ENCODE results near the gene OBP2A. TPM values are rescaled to one million over a fixed set of nuclear protein-coding genes. Genes with fewer than 3 reads are reported as not detected.

The OBP2A gene
- total RNA-seq, 1 experiment from 2014 or later = not detected

DNA sequence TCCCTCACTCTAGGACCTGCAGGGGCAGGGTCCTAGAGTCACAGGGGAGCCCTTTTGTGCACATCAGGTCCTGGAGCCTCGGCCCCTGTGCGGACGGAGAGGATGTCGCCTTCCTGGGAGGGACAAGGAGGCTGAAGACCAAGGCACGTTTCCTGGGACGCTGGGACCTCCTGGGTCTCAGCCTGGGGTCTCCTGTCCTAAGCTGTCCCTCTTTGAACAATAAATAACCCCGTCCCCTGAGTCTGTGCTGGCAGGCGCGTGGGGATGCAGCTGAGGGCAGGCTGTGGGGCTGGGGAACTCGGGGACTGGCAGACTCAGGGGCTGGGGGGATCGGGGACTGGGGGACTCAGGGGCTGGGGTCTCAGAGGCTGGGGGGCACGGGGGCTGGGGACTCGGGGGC is 46.7 kb downstream of the OBP2A start:
- H2BK12ac ChIP-seq (ENCODE audit: insufficient read length, low read depth, low read length) = no peak overlapping the region
- H4K5ac ChIP-seq (ENCODE audit: insufficient read length, low read depth, low read length) = no peak overlapping the region
- no peak overlapping the region for H3K4ac ChIP-seq (ENCODE audit: low read depth, low read length)
- no peaks in the 10 kb centered on the region for H3K4me1 ChIP-seq (ENCODE audit: insufficient read depth, low read length)
- H2BK120ac ChIP-seq (ENCODE audit: low read depth, low read length, poor library complexity, severe bottlenecking) = no peak overlapping the region
- H3K23me2 ChIP-seq (ENCODE audit: insufficient read length, low read depth, low read length, poor library complexity, severe bottlenecking) = no peaks in the 10 kb centered on the region
- no peak overlapping the region for H2BK15ac ChIP-seq (ENCODE audit: low read depth, low read length)
- no peak overlapping the region for H3T11ph ChIP-seq (ENCODE audit: low read length)
- no peak overlapping the region for H3K14ac ChIP-seq (ENCODE audit: insufficient read depth, low read length)
- Mint-ChIP-seq H3K9me3 (peaks cover 2 to 7% of the 10 kb centered on the region in 2 experiments; a peak in 3 of 5 replicates), H3K4me1 (peaks cover 0 to under 1% of the 10 kb centered on the region in 2 experiments; a peak in 2 of 4 replicates), H3K27me3 (ENCODE audit: low read depth) (no peaks in the 10 kb centered on the region; the same call in 1 of the 2 replicates), H3K27ac (no peak overlapping the region), H3K4me3 (no peak overlapping the region), H3K36me3 (ENCODE audit: insufficient read depth in 1 of 3, low read depth in 3 of 3) (no peaks in the 10 kb centered on the region)
- H3K79me1 ChIP-seq (ENCODE audit: insufficient read depth, low read depth, low read length, poor library complexity, severe bottlenecking) = no peaks in the 10 kb centered on the region
- H3K56ac ChIP-seq (ENCODE audit: insufficient read length, low read depth, low read length) = no peak overlapping the region
- no peak overlapping the region for H2BK20ac ChIP-seq (ENCODE audit: low read depth, low read length, poor library complexity, severe bottlenecking)
- no peak overlapping the region for H3K27ac ChIP-seq (ENCODE audit: insufficient read length, low read depth, low read length)
- TF ChIP-seq, protein P1, sequence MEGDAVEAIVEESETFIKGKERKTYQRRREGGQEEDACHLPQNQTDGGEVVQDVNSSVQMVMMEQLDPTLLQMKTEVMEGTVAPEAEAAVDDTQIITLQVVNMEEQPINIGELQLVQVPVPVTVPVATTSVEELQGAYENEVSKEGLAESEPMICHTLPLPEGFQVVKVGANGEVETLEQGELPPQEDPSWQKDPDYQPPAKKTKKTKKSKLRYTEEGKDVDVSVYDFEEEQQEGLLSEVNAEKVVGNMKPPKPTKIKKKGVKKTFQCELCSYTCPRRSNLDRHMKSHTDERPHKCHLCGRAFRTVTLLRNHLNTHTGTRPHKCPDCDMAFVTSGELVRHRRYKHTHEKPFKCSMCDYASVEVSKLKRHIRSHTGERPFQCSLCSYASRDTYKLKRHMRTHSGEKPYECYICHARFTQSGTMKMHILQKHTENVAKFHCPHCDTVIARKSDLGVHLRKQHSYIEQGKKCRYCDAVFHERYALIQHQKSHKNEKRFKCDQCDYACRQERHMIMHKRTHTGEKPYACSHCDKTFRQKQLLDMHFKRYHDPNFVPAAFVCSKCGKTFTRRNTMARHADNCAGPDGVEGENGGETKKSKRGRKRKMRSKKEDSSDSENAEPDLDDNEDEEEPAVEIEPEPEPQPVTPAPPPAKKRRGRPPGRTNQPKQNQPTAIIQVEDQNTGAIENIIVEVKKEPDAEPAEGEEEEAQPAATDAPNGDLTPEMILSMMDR (conservative IDR thresholded peaks at IDR 0.05) = no peak
- no peak overlapping the region for H3K23ac ChIP-seq (ENCODE audit: insufficient read length, low read depth, low read length)
- H2BK5ac ChIP-seq (ENCODE audit: insufficient read length, low read length) = no peak overlapping the region
- H4K20me1 ChIP-seq (ENCODE audit: control insufficient read depth, insufficient read depth, insufficient read length) = no peaks in the 10 kb centered on the region
- WGBS (ENCODE audit: extremely low coverage, insufficient read length, low lambda C conversion rate) = no CpG with 5 or more reads among the region's 13 CpGs
- no peak overlapping the region for H3K4me2 ChIP-seq (ENCODE audit: insufficient read depth, insufficient read length, low read length)
- H3K18ac ChIP-seq (ENCODE audit: insufficient read length, low read depth, low read length) = no peak overlapping the region
- H2AFZ ChIP-seq (ENCODE audit: low read length) = no peak overlapping the region
- H3K27me3 ChIP-seq (ENCODE audit: insufficient read depth, low read length) = no peaks in the 10 kb centered on the region
- H3K9me3 ChIP-seq (ENCODE audit: control insufficient read depth, low read depth, low read length) = no peaks in the 10 kb centered on the region
- no peak overlapping the region for H4K91ac ChIP-seq (ENCODE audit: insufficient read length, low read depth, low read length)
- DNase-seq = peak; percentile 20
- no peak overlapping the region for H2AK5ac ChIP-seq (ENCODE audit: insufficient read length, low read length)
- no peak overlapping the region for H4K8ac ChIP-seq (replicated peaks; ENCODE audit: insufficient read length, low read depth, low read length)
- no peak overlapping the region for H3K9ac ChIP-seq (ENCODE audit: extremely low read depth, insufficient read length, low read length)
- no peaks in the 10 kb centered on the region for H3K79me2 ChIP-seq (ENCODE audit: insufficient read depth, low read length)
